HG03103 (cell line): Measurements from ENCODE around the gene RBMS3.
"Not testable (repeated sequence)": the region's sequence is repeated elsewhere in the genome, so short reads cannot be mapped to it uniquely, and the experiment has no call there.

Source experiments
- ATAC-seq: cut with Tn5 transposase; IDR thresholded peaks from one replicate; pipeline ENCODE4 v1.9.1; 2021; ENCODE audit warnings: low read depth; ENCODE audit not compliant: unreplicated experiment

Gene RBMS3

DNA sequence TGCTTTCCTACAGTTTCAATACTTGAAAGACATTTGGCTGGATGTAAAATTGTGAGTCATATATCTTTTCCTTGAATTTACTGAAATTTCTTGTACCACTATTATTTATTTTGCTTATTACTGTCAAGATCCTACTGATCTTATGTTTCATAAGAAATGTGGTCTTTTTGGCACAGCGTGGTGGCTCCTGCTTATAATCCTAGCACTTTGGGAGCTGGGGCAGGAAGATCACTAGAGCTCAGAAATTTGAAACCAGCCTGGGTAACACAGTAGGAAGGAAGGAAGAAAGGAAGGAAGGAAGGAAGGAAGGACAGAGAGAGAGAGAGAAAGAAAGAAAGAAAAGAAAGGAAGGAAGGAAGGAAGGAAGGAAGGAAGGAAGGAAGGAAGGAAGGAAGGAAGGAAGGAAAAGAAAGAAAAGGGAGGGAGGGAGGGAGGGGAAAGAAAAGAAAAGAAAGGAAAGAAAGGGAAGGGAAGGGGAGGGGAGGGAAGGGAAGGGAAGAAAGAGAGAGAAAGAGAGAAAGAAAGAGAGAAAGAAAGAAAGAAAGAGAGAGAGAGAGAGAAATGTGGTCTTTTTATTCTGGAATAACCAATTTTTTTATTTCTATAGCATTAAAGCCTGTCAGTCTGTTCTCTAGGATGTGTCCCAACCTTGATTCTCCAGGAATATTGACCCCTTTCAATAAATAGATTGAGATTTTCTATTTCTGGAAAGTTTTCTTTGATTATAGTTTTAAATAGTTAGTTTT is 753.5 kb downstream of the RBMS3 start:
- no peak for ATAC-seq

DNA sequence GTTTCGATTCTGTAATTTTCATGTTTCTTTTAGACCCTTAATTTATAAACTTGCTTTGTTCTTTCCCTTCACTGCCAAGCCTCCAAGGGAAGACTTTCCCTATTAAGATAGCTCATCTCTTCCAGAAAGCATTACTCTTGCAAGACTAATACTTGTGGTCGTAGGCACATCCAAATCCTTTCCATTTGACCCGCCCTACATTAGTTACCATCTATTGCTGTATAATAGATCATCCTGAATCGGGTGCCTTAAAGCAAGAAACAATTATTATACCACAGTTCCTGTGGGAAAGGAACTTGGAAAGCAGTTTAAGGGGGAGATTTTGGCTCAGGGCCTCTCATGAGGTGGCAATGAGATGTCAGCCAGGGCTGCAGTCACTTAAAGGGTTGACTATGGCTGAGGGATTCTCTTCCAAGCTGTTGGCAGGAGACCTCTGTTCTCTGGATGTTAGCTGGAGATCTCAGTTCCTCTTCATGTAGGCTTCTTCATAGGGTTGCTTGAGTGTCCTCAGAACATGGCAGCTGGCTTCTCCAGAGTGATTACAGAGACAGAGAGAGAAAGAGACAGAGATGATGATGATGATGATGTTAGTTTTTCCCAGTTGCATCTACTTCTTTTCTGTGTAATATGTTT is 755.2 kb downstream of the RBMS3 start:
- no peak for ATAC-seq

DNA sequence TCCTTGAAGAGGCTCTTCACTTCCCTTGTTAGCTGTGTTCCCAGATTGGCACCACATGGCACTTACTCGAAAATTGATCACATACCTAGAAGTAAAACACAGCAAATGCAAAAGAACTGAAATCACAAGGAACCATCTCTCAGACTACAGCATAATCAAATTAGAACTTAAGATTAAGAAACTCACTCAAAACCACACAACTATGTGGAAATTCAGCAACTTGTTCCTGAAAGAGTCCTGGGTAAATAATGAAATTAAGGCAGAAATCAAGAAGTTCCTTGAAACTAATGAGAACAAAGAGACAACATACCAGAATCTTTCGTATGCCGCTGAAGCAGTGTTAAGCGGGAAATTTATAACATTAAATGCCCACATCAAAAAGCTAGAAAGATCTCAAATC is 759.3 kb downstream of the RBMS3 start:
- ATAC-seq, result no peak

DNA sequence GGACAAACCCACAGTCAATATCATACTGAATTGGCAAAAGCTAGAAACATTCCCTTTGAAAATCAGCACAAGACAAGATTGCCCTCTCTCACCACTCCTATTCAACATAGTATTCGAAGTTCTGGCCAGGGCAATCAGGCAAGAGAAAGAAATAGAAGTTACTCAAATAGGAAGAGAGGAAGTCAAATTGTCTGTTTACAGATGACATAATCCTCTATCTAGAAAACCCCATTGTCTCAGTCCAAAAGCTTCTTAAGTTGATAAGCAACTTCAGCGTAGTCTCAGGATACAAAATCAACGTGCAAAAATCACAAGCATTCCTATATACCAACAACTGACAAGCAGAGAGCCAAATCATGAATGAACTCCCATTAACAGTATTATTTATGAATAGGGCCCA is 760.6 kb downstream of the RBMS3 start:
- not testable (repeated sequence) for ATAC-seq

DNA sequence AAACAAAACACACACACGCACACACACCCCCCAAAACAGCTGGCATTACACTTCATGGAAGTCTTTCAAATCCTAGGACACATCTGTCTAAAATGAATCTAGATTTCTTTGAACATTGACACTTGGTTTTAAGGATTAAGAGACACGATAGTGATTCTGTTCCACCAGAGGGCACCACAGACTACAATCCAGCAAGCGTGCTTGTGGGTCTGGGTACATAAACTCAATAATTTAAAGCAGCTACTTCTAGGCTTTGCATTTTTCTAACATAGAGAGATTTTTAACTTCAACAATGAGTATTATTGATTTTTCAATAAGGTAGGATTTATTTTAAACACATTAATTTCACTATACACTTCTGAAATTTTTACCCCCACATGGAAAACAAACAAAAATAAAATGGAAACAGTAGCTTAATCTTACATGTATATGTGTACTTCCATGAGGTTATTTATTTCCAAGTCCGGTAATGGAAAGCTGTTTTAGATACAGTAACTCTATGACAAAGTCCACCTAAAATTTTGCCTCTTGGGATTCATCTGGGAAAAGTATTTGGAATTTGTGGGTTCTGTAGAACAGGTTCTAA is 761.5 kb downstream of the RBMS3 start:
- ATAC-seq, result no peak

DNA sequence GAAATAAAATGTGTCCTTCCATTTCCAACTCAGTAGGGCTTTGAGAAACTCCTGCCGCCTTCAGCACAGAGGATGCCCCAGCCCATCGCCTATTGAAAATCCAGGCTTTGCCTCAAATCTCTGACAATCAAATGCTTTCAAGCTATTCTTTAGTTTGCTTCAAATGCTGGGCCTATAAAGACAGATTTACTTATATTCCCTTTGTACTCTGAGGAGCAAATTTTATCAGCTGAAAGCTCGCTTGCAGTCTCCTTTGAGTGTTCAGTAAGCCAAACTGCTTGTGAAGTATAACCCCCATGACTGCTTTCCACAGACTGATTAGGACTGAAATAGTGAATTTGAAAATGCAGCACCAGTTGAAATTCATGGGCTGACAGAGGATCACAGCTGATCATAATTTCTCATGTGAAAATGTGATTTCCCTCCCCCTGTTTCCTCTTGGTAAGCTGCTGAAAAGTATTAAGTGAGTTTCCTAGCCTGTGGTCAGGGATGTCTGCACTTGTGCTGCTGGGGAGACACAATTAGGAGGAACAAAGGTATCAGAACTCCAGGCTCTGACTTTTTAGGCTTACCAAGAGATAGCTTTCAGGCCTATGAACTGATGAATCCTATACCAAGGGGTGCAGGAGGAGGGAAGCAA is 762.2 kb downstream of the RBMS3 start:
- no peak for ATAC-seq

DNA sequence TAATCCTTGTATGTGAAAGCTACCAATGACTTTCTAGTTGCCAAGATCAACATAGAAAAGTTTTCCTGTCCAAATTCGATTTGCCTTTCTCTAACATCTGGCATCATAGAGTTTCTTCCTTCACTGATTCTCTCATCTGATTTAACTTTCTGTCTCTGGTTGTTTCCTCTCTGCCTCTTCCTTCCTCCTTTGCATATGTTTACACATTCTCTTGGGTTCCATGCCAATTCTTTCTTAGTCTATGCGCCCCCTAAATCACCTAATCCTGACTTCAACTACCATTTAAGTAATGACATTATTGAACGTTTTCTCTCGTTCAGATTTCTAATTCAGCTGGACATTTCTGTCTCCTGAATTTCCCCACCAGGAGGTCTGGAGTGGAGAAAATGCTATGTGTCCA is 763.6 kb downstream of the RBMS3 start:
- ATAC-seq, result no peak

DNA sequence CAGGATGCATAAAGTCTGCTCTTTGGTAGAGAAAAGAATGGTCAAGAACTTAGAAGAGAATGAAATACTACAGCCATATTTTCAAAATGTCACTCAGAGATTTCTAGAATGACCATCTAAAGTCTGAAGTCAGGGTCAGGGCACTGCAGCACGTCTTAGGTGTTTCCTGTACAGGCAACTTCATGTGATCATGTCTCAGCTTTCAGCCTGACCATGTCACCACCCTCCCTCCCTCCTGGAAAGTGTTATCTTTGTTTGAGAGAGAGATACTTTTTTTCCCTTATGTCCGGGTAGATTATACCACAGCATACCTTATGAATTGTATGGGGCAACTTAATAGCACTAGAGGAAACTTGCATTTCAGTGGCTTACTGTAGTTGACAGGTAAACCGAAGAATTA is 767.6 kb downstream of the RBMS3 start:
- ATAC-seq, result no peak

DNA sequence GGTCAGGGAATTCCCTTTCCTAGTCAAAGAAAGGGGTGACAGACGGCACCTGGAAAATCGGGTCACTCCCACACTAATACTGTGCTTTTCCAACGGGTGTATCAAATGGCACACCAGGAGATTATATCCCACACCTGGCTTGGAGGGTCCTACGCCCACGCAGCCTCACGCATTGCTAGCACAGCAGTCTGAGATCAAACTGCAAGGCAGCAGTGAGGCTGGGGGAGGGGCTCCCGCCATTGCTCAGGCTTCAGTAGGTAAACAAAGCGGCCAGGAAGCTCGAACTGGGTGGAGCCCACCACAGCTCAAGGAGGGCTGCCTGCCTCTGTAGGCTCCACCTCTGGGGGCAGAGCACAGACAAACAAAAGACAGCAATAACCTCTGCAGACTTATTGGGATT is 769.2 kb downstream of the RBMS3 start:
- ATAC-seq, result not testable (repeated sequence)

DNA sequence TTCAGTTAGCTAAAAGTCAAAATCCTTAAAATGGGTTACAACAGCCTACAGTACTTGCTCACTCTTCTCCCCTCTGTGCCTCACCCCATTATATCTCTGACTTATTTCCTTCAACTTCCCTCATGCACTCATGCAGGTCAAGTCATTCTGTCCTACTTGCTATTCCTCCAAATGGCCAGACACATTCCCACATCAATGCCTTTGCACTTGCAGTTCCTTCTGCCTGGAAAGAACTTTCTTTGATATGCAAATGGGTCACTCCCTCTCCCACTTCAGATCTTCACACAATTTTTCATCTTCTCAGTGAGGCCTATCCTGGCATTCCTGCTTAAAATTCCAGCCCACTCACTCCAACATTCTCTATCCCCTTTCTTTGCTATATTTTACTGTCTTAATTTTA is 778.4 kb downstream of the RBMS3 start:
- ATAC-seq, result no peak
